ENCODE data around the gene SKP2. TPM values are rescaled to one million over a fixed set of nuclear protein-coding genes. Genes with fewer than 3 reads are reported as not detected.

SKP2 gene
- total and polyA plus RNA-seq, 11 donors = 1.6 to 12.0 (median 5.9) TPM

- Histone ChIP-seq H3K27ac (no peak overlapping the region), H3K27me3 (no peaks in the 10 kb centered on the region), H3K9me3 (no peaks in the 10 kb centered on the region), H3K36me3 (peaks cover 0 to 94% (median 47%) of the 10 kb centered on the region in 9 donors), H3K4me3 (no peak overlapping the region), H3K4me1 (no peaks in the 10 kb centered on the region)
- DNase-seq (no peak), ATAC-seq (no peak)
- intact Hi-C loops (cut with DNase I) = no loop called here
- WGBS, 4 donors = 92 to 96% (median 93%) methylated on average over 3 of the region's 3 CpGs
- no peak for TF ChIP-seq CTCF (IDR thresholded peaks at IDR 0.05)
- TF ChIP-seq POLR2A (IDR thresholded peaks at IDR 0.05) = no peak
Observed at GRCh38 chr5:36209664-36210063, 57.8 kb downstream of the SKP2 start.

GRCh38 chr5:36214436-36214835, 62.5 kb downstream of the SKP2 start:
- no peak for DNase-seq
- Histone ChIP-seq H3K4me1 (no peaks in the 10 kb centered on the region), H3K27me3 (no peaks in the 10 kb centered on the region), H3K36me3 (peaks cover 0 to 100% (median 78%) of the 10 kb centered on the region in 9 donors), H3K4me3 (no peak overlapping the region), H3K9me3 (no peaks in the 10 kb centered on the region), H3K27ac (no peak overlapping the region)
- 81 to 88% (median 88%) methylated on average over 3 of the region's 3 CpGs for WGBS, 4 donors
- no peak for ATAC-seq
- TF ChIP-seq POLR2A (IDR thresholded peaks at IDR 0.05) (no peak), CTCF (IDR thresholded peaks at IDR 0.05) (peak in 4 of 12 donors; percentile 6 to 26 (median 20))
- intact Hi-C loops (cut with DNase I) = no loop called here

GRCh38 chr5:36215910-36216309, 64.0 kb downstream of the SKP2 start:
- intact Hi-C loops (cut with DNase I) = no loop called here
- Histone ChIP-seq H3K4me1 (no peaks in the 10 kb centered on the region), H3K27ac (no peak overlapping the region), H3K27me3 (no peaks in the 10 kb centered on the region), H3K4me3 (no peak overlapping the region), H3K36me3 (peaks cover 0 to 100% (median 78%) of the 10 kb centered on the region in 9 donors), H3K9me3 (no peaks in the 10 kb centered on the region)
- DNase-seq (no peak), ATAC-seq (no peak)
- TF ChIP-seq CTCF (IDR thresholded peaks at IDR 0.05) = no peak
- no peak for TF ChIP-seq POLR2A (IDR thresholded peaks at IDR 0.05)
- 47 to 60% (median 52%) methylated on average over 2 of the region's 2 CpGs for WGBS, 4 donors

- Histone ChIP-seq H3K9me3 (no peaks in the 10 kb centered on the region), H3K4me1 (no peaks in the 10 kb centered on the region), H3K27me3 (no peaks in the 10 kb centered on the region), H3K36me3 (peaks cover 0 to 100% (median 75%) of the 10 kb centered on the region in 9 donors), H3K27ac (no peak overlapping the region), H3K4me3 (no peak overlapping the region)
- no peak for DNase-seq
- intact Hi-C loops (cut with DNase I) = no loop called here
- no peak for ATAC-seq
- TF ChIP-seq POLR2A (IDR thresholded peaks at IDR 0.05) = no peak
- TF ChIP-seq CTCF (IDR thresholded peaks at IDR 0.05) = no peak
- 84 to 95% (median 91%) methylated on average over 1 of the region's 1 CpG for WGBS, 4 donors
Observed at GRCh38 chr5:36217567-36217966, 65.7 kb downstream of the SKP2 start.
